Measurements from ENCODE around the gene GPR157. TPM values are rescaled to one million over a fixed set of nuclear protein-coding genes. Genes with fewer than 3 reads are reported as not detected.
"Not testable (repeated sequence)": the region's sequence is repeated elsewhere in the genome, so short reads cannot be mapped to it uniquely, and the experiment has no call there.

Gene GPR157
- total RNA-seq, 1 donor from 2014 or later: 12.2 TPM

DNA sequence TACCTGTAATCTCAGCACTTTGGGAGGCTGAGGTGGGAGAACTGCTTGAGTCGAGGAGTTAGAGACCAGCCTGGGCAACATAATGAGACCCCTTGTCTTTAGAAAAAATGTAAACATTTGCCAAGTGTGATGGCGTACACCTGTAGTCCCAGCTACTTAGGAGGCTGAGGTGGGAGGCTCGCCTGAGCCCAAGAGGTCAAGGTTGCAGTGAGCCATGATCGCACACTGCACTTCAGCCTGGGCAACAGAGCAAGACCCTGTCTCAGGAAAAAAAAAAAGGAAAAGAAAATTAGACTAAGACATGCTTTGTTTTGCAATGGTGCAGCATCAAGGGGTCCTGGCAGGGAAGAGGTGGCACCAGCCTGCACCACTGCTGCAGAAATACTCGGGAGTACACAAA, 16.8 kb upstream of the GPR157 start:
- DNase-seq (ENCODE audit: low spot score): no peak

DNA sequence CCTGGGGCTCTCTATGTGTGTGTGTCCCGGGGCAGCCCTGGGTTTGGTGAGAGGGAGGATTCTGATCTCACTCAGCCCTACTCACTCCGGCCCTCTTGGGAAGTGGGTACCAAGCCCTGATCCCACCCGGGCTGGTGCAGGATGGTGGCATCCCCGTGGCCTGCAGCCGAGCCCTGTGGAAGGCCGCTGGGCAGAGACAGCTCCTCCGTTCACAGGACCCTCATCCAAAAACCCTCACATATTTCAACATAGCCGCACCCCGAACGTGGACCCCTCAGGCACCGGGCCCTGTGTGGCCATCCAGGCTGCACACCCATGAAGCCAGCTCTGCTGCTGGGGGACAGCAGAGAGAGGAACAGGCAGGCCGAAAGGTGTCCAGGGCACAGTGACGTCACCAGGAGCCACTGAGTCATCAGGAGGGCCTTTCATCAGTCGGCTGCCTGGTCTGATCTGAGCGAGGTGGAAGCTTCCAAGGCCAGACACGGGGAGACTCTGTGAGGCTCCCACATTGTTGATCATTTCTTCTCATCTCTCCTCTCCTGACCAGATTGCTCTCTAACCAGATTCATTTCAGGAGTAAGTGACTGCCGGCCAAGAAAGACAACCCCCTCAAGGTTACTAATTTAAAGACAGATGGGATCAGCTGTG, 16.2 kb upstream of the GPR157 start:
- no peak for DNase-seq (ENCODE audit: low spot score)

- DNase-seq (ENCODE audit: low spot score): not testable (repeated sequence)
These were observed 15.6 kb upstream of the GPR157 start for GRCh38 chr1:9144494-9144893.

DNA sequence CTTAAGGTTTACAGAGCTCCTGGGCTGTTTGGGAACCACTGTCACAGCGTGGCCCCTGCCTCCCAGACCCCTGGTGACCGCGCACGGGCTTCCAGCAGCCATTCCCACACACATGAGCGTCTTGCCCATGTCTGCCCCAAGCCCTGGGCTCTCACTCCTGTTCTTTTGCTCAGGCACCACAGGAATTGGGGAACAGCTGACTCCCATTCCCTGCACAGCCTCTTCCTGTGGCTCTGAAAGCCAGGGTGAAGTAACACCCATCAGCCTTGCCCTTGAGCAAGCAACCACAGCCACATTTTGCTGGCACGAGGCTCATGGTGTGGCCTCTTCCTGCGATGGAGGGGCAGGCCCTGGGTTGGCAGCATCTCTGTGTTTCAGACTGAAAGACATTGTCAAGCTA, 14.3 kb upstream of the GPR157 start:
- no peak for DNase-seq (ENCODE audit: low spot score)

GRCh38 chr1:9139930-9140329, 11.0 kb upstream of the GPR157 start:
- DNase-seq (ENCODE audit: low spot score): no peak

DNA sequence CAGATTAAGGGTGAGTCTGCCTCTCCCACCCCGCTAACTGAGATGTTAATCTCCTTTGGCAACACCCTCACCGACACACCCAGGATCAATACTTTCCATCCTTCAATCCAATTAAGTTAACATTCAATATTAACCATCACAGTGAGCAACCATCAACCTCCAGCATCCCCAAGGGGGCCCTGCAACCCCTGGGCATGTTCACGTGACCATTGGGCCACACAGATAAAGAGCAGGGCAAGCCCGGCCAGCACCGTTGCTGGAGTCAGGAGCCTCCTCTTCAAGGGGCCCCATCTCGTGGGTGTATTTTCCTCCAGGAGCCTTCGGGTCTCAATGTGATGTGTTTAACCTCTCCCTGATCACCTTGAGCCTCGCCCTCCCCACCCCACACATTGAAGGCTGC, 8.0 kb upstream of the GPR157 start:
- no peak for DNase-seq (ENCODE audit: low spot score)

GRCh38 chr1:9135073-9135836, 6.4 kb upstream of the GPR157 start:
- DNase-seq (ENCODE audit: low spot score): no peak

GRCh38 chr1:9133870-9134585, 5.1 kb upstream of the GPR157 start:
- DNase-seq (ENCODE audit: low spot score): no peak

GRCh38 chr1:9129266-9130041, 552 bp upstream of the GPR157 start:
- peak; percentile 88 for DNase-seq (ENCODE audit: low spot score)

DNA sequence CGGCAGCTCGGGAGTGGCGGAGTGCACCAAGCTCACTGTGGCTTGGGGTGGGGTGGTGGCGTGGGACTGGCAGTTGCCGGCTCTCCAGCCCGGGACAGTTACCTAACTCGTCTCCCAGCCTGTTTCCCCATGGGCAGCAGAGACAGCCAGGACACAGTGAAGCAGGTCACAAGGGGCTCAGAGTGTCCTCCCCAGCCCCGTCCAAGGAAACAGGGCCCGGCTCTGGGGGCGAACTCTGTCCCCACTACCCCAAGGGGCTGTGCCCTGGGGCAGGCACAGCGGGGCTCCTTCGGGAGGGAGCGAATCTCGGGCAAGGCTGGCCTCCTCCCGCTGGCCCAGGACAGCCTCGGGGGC, 759 bp downstream of the GPR157 start:
- no peak for DNase-seq (ENCODE audit: low spot score)

- DNase-seq (ENCODE audit: low spot score): no peak
These were observed 1.3 kb downstream of the GPR157 start for GRCh38 chr1:9127395-9128165.

- no peak for DNase-seq (ENCODE audit: low spot score)
These were observed 2.4 kb downstream of the GPR157 start for GRCh38 chr1:9126511-9126910.

DNA sequence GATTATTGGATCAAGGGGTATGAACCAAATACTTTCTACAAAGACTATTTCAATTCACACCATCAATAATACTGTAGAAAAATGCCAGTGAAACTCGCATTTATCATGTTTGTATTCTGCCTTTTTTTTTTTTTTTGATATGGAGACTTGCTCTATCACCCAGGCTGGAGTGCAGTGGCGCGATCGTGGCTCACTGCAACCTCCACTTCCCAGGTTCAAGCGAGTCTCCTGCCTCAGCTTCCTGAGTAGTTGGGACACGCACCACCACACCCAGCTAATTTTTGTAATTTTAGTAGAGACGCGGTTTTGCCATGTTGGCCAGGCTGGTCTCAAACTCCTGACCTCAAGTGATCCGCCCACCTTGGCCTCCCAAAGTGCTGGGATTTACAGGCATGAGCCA, 3.1 kb downstream of the GPR157 start:
- DNase-seq (ENCODE audit: low spot score): not testable (repeated sequence)

GRCh38 chr1:9125325-9125724, 3.6 kb downstream of the GPR157 start:
- DNase-seq (ENCODE audit: low spot score): no peak

DNA sequence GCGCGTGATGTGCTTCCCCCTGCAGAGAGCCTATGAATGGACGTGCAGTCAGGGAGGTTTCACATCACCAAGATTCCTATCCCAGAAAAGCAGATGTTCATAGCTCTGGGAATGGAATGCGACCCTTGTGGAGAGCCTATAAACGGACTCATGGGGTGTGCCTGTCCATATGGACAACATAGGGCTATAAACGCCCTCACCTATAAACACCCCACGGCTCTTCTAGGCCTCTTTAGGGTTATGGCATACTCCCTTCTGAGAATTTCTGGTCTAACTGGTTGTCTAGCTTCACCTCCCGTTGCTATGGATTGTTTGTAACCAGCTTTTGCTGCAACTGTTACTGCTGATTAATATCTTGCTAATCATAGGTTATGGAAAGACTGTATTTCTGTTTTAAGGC, 4.5 kb downstream of the GPR157 start:
- not testable (repeated sequence) for DNase-seq (ENCODE audit: low spot score)

- DNase-seq (ENCODE audit: low spot score): not testable (repeated sequence)
These were observed 5.2 kb downstream of the GPR157 start for GRCh38 chr1:9123665-9124064.

DNA sequence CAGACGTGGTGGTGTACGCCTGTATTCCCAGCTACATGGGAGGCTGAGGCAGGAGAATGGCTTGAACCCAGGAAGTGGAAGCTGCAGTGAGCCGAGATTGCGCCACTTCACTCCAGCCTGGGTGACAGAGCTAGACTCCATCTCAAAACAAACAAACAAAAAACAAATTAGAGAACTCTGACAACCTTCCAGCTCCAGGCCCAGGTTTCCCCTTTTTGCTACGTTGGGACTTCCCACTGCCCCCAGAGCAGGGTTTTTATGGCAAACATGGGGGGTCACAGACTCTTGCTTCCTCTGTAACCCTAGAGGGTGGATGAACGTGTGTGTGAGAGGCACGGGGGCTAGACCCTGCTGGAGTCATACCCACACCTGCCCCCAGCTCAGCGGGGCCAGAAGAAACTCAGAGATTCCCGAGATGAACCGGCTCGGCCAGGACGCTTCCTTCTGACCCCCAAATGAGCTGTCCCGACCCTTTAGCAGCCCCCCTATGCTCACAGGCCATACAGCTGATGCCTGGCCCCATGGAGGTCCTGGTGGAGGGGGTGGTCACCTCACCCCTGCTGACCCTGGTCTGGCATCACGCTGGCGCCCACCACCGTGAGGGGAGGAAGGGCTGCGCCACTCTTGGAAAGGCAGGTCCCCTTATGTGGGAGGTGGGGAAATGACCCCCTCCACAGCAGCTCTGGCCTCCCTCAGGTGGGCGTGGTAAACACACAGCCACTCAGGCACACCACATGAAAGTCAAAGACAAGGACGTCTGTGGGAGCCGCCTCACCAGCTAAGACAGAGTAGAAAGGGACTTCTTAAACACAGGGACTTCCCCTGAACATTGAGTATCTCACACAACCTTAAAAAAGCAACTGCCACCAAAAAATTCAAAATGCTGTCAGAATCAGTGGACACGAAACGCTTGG, 7.1 kb downstream of the GPR157 start:
- DNase-seq (ENCODE audit: low spot score): no peak

- DNase-seq (ENCODE audit: low spot score): no peak
These were observed 8.5 kb downstream of the GPR157 start for GRCh38 chr1:9120312-9120958.

GRCh38 chr1:9119745-9120144, 9.2 kb downstream of the GPR157 start:
- no peak for DNase-seq (ENCODE audit: low spot score)

- no peak for DNase-seq (ENCODE audit: low spot score)
These were observed 10.7 kb downstream of the GPR157 start for GRCh38 chr1:9118186-9118585.

All from ureter (tissue), 1 donor.